GM19324 (cell line): ENCODE data around the gene FAM124A.
"Not testable (repeated sequence)": the region's sequence is repeated elsewhere in the genome, so short reads cannot be mapped to it uniquely, and the experiment has no call there.

ENCODE experiments used
- ATAC-seq: cut with Tn5 transposase; IDR thresholded peaks from one replicate; pipeline ENCODE4 v1.9.1; 2021; ENCODE audit warnings: mild to moderate bottlenecking, moderate library complexity; ENCODE audit not compliant: unreplicated experiment, low FRiP score

FAM124A gene

DNA sequence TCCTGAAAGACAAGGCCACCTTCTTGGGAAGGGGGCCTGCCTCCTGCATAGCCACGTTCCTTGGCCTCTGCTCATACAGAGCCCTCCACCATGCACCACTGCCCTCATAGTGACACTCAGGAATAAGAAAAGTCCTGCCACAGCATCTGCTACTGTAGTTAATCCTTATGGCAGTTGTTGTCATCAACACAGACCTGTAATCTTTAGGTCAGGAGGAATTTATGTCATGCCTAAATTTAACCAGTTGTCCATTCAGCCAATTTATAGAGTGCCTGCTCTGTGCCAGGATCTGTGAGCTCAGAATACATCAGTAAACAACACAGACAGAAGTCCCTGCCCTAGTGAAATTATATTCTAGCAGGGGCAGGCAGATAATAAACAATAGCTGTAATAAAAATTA, 44.4 kb downstream of the FAM124A start:
- no peak for ATAC-seq

DNA sequence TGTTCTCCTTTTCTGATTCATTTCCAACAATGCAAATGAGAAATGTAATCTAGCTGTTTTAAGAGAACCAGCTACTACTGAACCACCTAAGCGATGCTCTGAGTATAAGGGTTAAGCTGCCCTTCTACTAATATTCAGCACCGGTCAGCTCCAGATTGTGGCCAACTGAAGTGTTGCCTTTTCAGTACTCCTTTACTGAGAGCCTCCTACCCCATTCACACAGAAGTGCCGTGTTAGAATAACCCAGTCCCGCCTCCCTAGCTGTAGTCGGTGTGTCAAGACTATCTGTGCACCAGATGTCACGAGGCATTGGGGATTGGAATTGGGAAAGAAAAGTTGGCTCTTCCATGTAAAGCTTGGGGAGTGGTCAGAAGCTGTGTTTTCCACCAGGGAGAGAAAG, 45.4 kb downstream of the FAM124A start:
- ATAC-seq, result no peak

- no peak for ATAC-seq
Measured at GRCh38 chr13:51269039-51269438, 46.8 kb downstream of the FAM124A start.

DNA sequence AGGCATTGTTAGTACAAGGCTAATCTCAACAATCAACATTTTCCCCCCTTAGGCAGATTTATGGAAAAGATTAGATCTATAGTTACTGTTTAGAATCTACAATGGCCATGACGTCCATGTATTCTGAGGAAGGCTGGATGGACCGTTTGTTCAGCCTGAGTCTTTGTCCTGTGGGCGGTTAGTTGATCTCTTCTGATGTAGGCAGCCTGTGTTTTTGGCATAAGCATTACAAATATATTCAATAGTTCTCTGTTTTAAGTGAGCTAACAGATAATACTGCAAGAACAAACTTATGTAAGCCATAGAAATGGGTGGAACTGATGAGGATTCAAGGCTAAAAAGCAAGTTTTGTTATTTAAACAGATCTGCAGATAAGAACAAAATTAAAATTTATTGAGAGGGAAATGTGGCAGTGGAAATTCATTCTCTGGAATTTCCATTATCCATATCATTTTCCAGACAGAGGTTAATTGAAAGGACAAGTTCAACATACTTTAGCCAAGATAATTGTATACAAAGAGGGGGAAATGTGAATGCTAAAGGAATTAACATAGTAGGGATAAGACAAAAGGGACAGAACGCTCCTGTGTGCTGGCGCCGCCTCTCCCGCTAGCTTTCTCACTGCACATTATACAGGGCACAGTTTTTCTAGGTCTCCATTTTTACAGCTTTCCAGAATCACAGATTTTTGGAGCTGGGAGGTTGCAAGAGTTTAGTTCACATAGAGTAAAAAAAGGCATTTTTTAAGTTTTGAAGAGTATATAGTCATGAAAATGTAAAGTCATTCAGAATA, 48.6 kb downstream of the FAM124A start:
- no peak for ATAC-seq

- no peak for ATAC-seq
Measured at GRCh38 chr13:51271528-51272085, 49.4 kb downstream of the FAM124A start.

GRCh38 chr13:51275101-51275500, 52.9 kb downstream of the FAM124A start:
- no peak for ATAC-seq

- no peak for ATAC-seq
Measured at GRCh38 chr13:51276636-51277035, 54.4 kb downstream of the FAM124A start.

DNA sequence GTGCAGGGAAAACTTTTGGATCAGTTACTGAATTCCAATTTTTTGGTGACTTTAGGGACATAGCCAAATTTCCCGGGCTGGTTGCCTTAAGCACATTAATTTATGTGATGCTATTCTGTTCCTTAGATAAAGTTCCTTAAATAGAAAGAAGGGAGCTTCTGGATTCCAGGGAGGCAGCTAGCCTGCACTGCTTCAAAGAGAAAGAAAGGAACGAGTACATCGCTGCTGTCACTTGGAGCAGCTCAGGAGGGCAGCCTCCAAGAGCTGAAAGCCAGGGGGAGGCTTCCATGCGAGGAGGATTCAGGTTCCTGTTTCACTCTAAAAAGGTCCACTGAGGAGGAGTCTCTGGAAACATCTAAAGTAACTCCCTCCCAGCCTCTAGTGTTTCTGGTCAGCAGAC, 55.7 kb downstream of the FAM124A start:
- ATAC-seq, result no peak

DNA sequence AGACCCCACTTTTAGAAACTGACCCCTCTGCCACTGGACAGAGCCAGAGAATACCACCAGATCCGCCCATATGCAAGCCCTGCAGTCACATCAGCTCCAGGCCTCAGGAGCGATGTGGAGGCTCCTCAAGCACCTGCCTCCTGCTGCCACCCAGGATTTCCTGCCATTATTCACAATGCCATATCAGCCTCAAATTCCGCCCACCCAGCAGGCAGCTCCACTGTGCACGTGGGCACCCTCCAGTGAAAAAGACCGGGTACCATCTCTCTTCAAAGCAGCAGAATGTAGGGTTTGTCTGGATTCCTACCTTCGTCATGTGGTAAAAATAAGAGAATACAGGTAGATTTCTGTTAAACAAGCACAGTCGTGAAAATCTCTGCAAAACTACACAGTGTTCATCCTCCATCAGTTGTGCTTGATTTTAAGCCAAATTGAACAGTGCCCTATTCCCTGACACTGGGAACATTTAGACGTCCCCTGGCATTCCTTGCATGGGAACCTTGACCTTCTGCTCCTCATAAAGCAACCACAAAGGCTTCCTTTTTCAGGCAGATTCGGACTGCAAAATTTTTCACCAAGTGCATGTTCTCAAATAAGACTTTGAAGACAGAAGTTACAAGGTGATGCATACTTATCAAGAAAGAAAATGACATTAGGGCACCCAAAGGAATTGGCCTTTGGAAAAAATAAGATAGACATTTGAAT, 56.4 kb downstream of the FAM124A start:
- no peak for ATAC-seq

DNA sequence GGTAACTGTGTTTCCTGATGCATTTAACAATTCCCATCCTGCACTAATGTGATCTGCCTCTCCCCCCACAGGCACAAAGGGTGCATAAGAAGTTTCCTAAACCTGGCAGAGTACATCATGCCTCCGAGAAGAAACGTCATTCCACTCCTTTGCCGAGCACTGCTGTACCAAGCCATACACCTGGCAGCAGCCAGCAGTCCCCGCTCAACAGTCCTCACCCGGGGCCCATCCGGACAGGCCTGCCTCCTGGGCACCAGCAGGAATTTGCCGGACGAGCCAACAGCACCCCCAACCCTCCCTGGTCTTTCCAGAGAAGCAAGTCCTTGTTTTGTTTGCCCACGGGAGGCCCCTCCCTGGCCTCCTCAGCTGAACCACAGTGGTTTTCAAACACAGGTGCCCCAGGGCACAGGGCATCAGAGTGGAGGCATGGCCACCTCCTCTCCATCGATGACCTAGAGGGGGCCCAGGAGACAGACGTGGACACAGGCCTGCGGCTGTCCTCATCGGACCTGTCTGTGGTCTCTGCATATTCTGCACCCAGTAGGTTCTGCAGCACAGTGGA, 58.3 kb downstream of the FAM124A start:
- ATAC-seq, result no peak

- no peak for ATAC-seq
Measured at GRCh38 chr13:51282322-51282721, 60.1 kb downstream of the FAM124A start.

GRCh38 chr13:51282923-51283322, 60.7 kb downstream of the FAM124A start:
- ATAC-seq, result not testable (repeated sequence)

DNA sequence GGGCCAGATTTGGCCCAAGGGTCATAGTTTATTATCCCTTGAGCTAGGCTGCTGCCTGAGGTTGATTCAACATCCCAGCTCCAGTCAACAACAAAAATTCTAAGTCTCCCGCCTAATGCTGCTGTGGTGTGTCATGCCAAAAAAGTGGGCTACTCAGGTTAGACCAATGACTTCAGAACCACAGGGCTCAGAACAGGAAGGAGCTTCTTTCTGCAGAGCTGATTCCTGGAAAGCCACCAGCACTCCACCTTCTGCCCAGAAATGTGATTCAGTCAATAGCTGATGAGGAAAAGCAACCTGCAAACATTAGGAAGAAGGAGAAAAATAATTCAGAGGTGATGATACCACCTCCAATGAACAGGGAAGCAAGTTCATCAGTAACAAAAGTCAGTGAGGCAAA, 61.2 kb downstream of the FAM124A start:
- ATAC-seq, result no peak

DNA sequence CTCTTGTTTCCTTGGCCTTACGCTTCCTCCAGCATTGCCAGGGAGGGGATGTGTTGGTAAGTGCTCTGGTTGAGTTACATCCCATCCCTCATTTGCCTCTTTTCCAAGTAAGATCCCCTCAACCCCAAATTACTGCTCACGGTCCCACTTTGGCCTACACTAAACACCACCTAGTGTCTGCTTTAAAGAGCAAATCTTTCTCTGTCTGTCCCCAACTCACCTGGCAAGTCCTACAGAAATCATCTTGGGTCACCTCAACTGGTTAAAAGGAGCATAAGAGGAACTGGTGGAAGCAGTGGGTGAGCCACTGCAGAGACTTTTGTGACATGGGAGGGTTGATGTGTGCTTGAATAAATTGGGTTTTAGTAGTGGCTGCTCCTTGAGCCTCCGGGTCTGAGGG, 62.1 kb downstream of the FAM124A start:
- no peak for ATAC-seq

- ATAC-seq, result no peak
Measured at GRCh38 chr13:51286135-51287002, 64.2 kb downstream of the FAM124A start.

- ATAC-seq, result no peak
Measured at GRCh38 chr13:51287758-51288157, 65.6 kb downstream of the FAM124A start.

DNA sequence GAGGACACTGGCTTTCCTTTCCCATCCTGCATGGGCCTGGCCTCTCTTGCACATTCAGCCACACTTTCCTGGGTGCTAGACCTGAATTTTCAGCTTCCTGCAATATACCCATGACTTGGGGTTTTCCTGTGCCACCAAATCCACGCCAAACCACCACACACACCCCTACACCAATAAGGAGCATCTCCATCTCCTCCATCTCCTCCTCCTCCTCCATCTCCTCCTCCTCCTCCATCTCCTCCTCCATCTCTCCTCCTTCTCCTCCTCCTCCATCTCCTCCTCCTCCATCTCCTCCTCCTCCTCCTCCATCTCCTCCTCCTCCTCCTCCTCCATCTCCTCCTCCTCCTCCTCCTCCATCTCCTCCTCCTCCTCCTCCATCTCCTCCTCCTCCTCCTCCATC, 66.1 kb downstream of the FAM124A start:
- ATAC-seq, result not testable (repeated sequence)

- no peak for ATAC-seq
Measured at GRCh38 chr13:51291341-51291740, 69.1 kb downstream of the FAM124A start.

DNA sequence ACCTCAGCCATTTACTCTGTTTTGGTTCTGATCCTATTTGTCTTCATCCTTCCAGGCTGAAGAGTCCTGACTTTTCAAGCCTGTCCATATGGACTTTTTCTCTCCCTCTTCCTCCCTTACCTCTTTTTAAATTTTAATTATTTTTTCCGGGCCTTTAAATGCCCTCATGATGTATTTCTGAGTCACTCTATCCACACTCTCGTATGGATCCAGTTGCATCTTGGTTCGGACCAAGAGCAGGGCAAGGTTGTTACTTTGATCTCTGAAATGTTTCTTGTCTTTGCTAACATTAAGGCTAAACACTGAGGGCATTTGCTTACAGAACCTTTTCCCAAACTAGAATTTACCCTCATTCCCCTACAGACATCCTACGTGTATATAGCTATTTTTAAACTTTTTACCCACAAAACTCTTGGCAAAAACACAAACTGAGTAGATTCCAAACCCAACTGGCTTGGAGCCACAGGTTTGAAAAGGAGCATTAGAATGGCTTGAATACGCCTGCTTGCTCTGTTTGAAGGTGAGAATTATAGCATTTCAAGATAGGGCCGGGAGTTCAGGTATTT, 69.9 kb downstream of the FAM124A start:
- ATAC-seq, result no peak

DNA sequence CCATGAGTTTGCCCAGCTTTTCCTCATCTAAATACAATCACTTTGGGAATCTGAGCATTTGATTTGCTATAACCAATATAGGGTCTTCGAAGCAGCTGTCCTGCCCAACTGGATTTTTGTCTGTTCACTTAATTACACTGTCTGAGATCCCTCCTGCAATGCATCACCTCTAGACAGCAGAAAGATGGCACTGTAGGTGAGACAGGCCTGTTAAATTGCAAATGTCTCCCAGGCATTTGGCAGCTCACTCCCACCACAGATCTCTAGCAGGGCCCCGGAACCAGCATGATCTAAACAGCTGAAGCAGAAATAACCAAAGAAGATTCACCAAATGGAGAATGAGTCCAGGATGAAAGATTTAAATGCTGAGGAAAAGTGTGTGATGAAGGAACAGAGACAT, 75.4 kb downstream of the FAM124A start:
- no peak for ATAC-seq
